NCI-H82 (cell line): ENCODE results near the gene ARL4A.

Source experiments
- DNase-seq: peaks from one replicate; lab custom pipeline; 2025; lab: John Stamatoyannopoulos, UW

Gene ARL4A

DNA sequence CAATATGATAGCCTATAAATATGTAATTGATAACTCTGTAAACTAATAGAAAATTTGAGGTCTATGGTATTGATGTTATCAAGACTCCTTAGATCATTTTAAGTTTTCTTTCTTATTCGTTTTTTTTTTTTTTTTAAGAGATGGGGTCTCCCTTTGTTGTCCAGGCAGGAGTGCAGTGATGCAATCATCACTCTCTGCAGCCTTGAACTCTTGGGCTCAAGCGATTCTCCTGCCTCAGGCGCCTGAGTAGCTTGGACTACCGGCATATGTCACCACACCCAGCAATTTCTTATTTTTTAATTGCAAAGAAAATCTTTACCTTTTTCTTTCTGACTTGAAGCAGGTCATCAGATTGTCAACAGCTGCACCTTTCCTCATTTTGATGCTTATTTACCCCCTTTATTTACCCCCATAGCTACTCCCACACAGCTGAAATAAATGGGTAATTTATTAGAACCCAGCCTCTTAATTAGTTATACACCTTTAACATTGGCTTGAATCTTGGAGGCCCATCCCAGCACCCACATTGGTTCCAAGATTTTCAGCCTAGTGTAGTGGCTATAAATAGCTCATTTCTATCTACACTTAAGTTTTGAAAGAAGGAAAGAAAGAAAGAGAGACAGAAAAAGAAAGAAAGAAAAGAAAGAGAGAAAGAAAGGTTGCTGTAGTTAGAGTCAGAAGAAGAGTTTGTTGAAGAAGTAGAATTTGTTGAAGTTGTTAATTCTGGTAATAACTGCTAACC is 38.3 kb downstream of the ARL4A start:
- no peak for DNase-seq

- no peak for DNase-seq
Measured at GRCh38 chr7:12726908-12727307, 39.5 kb downstream of the ARL4A start.

DNA sequence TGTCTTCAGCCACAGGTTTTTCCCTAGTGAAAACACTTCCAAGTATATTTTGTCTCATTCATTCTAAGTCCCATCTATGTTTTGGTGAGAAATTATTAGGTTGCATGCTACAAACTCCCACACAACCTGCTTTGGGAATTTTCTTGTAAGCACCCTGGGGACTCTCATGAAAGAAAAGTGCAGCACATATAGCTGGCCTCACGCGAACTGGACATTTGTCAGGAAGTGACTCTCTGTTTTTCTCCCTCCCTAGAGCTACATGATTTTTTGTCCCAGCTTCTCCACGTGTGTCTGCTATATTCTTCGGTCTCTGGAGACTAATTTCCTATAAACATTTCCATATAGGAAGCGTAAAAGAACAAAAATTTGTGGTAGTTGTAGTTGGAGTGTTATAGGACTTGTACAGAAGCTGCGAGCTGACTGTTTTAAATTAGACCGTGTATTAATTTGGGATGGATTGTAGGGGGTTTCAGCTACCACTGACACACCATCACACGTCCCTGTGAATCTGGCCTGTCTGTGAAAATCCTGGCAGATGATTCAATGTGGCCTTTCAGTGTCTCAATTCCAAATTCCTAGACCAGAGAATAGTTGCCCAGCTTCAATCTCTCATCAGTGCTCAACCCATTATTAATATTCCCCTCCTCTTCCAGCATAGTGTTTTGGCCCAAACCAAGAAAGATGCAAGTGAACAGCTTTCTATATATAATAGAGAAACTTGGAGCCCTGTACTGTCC is 40.2 kb downstream of the ARL4A start:
- DNase-seq, result no peak

GRCh38 chr7:12728192-12728538 is 40.7 kb downstream of the ARL4A start:
- DNase-seq, result peak; percentile 86

DNA sequence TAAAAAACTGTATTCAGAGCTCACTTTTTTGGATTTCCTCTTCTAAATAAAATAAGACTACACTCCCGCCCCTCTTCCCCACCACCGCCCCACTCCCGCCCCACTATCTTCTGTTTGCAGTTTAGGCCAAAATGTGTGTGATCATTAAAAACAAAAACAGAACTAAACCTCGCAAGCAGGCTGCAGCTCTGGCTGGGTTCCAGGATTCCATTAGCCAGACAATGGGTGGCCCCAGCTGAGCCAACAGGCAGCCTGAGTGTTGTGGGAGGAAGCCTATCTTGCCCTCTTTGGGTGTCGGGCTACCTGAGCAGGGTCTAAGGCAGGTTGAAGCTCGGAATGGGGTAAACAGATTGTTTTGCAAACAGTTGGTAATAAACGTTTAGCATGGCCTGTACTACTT is 41.7 kb downstream of the ARL4A start:
- DNase-seq, result peak; percentile 63

DNA sequence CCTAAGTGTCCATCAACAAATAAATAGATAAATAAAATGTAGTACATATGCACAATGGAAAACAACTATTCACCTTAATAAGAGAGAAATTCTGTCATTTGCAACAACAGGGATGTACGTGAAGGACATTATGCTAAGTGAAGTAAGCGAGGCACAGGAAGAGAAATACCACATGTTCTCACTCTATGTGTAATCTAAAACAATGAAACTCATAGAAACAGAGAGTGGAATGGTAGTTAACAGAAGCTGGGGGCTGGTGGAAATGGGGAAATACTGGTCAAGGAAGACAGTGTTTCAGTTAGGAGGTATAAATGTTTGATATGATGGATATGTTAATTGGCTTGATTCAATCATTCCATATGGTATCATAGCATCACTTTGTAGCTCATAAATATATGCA is 43.1 kb downstream of the ARL4A start:
- DNase-seq, result no peak

- DNase-seq, result peak; percentile 3
Measured at GRCh38 chr7:12731214-12731656, 43.8 kb downstream of the ARL4A start.

GRCh38 chr7:12731775-12732174 is 44.3 kb downstream of the ARL4A start:
- DNase-seq, result no peak

- no peak for DNase-seq
Measured at GRCh38 chr7:12732428-12732827, 45.0 kb downstream of the ARL4A start.

DNA sequence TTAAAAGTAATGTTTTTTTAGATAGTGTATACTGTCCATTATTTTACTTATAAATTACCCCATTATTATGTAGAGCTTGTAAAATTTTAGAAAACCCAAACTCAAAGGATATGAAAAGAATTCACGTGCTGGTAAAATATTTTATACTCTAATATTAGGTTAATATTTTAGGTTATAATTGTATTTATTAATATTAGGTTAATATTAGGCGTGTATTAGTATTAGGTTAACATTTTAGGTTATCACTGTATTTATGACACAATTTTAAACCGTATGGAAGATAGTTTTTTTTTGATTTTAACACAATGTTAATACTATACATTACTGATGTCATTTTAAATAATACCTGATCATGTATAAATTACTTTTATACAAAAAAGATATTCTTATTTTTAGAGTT is 48.5 kb downstream of the ARL4A start:
- DNase-seq, result no peak

DNA sequence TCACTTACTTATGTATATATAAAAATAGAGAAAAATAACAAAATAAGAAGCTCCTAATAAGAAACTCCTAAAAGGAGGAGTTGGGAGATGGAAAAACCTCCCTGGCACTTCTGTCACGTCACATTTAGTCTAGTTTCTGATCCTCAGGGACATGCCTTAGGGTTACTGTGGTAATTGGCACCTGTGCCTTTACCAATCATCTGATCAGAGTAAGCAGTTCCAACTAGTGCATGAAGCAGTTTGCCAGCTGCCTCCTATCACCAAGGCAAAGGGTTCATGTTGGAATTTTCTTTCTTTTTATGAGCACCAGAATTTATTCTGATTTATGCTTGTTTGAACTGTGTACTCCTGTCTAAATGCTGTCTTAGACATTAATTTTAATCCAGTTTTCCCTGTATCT is 49.9 kb downstream of the ARL4A start:
- no peak for DNase-seq

- DNase-seq, result no peak
Measured at GRCh38 chr7:12737836-12738235, 50.4 kb downstream of the ARL4A start.

DNA sequence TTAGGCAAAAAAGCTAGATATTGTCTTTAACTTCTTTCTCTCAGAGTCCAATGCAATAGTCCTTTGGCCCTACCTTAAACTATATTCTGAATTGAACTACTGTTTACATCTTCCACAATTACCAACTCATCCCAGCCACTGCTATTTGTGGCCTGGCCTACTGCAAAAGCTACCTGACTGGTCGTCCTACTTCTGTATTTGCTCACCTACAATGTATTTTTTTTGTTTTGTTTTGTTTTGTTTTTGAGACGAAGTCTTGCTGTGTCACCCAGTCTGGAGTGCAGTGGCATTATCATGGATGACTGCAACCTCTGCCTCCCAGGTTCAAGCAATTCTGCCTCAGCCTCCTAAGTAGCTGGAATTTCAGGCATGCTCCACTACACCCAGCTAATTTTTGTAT is 51.2 kb downstream of the ARL4A start:
- DNase-seq, result no peak
